Suppressor macrophage treated with lipopolysaccharide for 4 hours (primary cell): ENCODE measurements around the gene OPTC.
"Not testable (repeated sequence)": the region's sequence is repeated elsewhere in the genome, so short reads cannot be mapped to it uniquely, and the experiment has no call there.

Source experiments
- DNase-seq: peaks from one replicate; pipeline ENCODE4 v3.0.0-alpha.2; 2020

The OPTC gene

DNA sequence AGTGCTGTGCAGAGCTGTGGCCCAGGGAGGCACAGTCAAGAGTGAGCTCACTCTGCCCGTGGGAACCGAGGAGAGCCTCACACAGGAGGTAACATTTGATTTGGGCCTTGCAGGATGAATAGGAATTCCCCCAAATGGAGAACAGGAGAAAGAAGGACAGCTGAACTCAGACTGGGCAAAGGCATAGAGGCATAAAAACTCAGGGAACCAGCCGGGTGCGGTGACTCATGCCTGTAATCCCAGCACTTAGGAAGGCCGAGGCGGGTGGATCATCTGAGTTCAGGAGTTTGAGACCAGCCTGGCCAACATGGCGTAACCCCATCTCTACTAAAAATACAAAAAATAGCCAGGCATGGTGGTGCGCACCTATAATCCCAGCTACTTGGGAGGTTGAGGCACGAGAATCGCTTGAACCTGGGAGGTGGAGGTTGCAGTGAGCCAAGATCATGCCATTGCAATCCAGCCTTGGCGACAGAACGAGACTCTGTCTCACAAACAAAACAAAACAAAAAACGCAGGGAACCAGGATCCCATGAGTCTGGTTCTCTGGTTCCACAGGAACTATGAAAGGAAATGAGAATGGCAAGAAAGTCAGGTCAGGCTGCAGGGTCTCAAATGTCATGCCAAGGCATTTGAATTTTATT is 26.9 kb upstream of the OPTC start:
- not testable (repeated sequence) for DNase-seq

DNA sequence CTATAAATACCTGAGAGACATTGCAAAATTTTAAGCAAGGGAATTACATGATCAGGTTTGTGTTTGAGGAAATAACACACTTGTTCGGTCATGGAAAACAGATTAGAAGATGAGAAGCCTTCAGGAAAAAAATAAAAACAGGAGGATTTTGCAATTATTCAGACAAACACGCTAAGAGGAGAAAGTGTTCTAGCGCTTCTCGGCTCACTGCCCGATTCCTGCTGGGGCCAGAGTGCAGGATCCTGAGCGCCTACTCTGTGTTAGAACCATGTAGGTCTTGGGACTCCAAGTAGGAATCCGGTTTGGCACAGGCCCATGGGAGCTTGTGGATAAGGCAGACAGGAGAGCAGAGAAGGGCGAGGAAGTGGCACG is 26.4 kb upstream of the OPTC start:
- no peak for DNase-seq

DNA sequence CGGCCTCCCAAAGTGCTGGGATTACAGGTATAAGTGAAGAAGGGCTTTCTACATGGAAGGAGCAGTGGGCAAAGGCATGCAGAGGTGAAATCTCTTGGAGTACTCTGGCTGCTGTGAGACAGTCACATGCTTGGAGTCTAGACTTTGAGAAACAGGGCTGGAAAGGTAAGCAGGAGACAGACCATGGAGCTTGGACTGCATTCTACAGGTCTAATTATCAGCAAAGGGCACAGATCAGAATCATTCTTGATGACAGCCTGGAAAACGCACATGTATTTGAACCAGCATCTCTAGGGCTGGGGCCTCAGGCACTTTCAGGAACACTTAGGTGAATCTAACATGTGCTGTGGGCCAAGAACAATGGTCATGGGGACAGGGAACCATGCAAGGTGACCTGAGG is 25.6 kb upstream of the OPTC start:
- no peak for DNase-seq

DNA sequence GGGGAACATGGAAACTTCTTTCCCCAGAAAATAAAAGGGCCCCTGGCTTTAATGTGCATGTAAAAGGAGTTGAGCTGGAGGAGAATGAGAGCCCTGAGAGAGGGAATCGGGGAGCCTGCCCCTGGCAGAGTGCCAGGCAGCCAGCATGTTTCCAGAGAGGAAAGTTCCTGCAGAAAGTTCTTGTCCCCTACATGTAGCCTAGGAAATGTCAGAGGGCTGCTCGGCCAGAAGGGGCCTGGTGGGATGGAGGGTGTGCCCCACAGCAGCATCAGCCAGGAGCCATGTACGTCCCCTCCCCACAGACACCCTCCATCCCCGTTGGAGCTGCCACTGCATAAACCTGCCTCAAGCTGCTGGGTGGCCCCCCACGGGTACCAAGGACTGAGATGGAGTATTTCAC is 23.7 kb upstream of the OPTC start:
- no peak for DNase-seq

DNA sequence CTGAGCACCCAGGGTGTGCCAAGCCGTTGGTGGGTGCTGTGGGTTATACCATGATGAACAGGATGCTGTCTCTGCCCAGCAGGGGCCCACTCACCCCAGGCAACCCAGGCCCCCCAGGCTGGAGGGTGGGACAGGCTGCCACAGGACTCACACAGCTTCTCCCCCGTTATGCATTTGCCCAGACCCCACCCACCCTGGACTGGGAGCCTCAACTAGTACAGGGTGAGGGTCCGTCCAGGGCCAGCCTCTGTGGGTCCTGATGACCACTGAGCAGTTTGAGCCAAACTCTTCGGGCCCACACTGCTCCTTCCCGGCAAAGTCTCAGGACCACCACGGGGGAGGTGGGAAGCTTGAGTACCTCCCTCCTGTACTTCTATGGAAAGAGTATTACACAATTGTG is 22.1 kb upstream of the OPTC start:
- no peak for DNase-seq

DNA sequence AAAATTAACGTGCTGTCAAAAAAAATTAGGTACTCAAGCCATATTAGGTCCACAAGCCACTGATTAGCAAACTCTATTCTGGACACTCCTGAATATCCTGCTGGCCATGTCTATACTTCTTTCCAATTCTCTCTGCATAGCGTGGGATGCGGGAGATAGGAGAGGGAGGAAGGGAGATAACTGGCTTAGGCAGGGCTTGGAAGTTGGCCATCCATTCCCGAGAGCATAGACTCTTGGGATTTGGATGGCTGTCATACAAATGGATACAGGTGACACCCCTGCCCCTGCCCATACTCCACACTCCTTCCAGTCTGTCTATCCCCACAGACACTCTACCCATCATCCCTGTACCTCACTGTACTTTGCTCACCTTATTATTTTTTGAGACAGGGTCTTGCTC is 20.7 kb upstream of the OPTC start:
- no peak for DNase-seq

DNA sequence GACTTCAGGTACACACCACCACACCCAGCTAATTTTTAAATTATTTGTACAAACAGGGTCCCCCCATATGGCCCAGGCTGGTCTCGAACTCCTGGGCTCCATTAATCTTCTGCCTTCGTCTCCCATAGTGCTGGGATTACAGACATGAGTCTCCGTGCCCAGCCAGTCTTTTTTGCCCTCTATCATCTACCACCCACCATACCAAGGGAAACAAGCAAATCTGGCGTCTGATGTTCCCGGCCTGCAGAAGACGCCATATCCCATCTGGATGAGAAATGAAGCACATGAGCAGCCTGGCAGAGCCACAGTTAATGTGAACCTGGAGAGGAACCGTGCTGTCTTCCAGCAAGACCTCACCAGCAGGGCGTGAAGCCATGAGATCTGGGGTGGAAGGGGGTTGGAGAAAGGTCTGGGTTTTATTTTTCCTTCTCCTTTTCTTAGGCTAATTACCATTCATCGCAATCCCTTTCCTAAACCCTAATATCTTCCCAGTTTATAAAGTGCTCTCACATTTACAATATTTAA is 20.1 kb upstream of the OPTC start:
- no peak for DNase-seq

DNA sequence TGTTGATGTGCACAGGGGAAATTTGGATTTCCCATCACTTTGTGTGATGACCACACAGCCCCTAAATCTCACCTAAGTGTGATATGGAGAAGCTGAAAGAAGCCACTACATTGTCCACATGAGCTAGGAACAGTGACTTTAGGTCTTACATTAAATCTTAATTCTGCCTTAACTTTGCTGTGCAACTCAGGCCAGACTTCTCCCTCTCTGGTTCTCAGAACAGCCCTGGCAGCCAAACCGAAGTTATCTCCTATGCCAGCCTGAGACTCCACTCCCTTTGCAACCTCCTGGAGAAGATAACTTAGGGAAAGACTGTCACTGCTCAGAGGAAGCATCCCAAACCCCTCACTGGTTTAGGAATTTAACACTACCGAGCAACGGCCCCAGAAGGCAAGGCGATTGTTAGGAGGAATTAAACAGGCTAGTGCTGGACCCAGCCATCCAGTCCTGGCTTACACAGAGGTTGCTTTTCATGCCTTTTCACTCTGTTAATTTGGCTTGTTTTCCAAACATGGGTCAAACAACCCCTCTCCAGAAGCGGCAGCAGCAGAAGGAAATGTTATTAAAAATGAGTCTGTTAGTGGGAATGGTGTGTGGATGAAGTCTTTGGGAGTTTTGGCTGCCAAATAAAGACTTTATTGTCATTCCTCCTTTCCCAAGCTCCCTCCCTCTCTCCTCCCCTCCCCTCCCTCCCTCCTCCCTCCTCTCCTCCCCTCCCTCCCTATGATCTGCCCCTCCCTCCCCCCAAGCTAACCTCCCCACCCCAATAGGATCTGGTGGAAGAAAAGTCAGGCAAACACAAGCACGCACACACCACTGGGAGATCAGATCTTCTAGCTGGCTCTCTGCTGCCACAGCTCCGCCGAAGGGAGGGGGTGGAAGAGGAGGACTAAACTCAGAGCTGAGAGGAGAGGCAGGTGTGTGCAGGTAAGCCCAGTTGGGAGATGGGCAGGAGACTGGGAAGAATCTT is 18.7 kb upstream of the OPTC start, which contains the start of gene PRELP:
PRELP (plus strand) TSS at position 795 of the 970 bp plus-strand sequence. CDS start 7,379 bp downstream, outside the sequence.
- no peak for DNase-seq

DNA sequence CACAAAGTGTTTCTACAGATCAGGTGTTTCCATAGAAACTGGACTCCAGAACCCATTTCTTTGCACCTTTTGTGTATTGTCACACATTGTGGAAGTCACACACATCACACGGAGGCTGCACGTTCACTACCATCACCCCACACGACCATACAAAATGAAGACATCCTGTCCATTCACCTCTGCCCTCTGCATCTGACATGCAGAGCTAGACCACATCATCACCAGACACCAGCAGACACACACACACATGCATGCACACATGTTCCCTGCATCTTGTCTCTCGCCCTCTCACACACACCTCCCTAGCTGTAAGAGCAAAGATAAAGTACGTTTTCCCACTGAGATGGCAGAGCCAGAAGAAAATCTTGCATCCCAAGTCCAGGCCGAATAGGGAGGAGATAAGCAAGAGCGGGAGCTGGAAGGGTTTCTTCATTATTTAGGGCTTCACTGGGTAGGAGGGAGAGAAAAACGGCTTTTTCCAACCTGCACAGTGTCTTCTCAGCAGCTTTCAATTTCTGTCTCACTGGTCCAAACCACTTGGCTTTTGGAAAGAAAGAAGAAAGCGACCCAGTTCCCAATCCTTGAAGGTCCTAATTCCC is 17.6 kb upstream of the OPTC start:
- DNase-seq = no peak

DNA sequence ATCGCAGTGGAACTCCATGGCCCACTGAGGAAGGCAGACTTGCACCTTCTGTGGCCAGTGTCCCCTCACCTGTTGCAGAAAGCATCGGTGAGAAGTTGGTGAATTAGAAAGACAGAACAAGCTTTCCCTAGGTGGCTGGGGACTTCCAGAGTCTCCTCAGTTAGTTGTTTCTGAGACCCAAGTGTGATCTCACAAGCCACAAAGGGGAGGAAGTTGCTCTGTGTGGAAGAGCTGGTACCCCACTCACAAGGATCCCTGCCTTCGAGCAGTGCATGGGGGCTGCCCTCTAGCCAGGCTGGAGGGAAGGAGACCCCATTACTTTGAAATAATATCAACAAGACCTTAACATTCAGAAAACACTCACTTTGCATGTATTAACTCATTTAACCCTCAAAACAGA is 16.2 kb upstream of the OPTC start:
- no peak for DNase-seq

DNA sequence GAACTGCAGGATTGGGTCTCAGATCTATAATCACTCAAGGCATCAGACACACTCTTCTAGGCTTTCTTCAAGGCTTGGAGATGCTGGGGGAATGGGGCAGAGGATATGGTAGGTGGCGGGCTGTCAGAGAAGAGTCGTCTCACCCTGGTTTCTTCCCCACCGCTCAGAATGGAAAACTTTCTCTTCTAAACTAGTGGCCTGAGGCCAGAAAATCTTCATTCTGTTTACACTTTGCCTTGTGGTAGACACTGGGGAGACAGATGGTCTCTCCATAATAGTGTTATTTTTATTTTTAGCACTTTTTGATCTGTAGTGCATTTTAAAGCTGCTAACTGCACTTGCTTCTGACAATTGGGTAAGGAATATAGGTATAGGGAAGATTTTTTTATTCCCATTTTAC is 15.7 kb upstream of the OPTC start:
- no peak for DNase-seq

DNA sequence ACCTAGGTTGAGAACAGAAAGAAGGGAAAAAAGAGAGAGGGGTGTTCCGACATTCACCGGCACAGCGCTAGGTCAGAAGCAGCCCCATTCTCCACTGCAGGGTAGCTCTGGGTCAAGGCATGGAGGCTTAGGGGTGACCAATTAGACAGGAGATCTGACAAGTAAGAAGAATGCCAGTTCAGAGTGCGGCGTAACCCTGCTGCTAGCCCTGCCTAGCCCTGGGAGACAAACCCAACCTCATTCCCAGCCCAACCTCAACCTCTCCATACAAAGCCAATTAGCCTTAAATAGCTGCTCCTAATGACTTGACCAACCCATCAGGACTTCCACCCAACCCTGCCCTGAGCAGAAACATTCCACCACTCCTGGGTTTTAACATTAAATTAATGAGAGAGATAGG is 15.0 kb upstream of the OPTC start:
- no peak for DNase-seq

DNA sequence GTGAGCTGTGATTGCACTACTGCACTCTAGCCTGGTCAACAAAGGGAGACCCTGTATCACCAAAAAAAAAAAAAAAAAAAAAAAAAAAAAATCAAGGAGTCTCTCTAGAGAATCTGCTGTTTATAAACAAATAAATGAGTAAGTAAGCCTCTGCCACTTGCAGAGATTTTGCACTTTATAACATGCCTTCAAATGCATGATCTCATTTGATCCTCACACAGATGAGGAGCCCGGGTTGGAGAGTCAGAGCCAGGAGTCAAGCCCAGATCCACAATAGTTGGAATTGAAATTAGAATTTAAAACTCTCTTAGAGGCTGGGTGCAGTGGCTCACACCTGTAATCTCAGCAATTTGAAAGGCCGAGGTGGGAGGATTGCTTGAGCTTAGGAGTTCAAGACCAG is 14.3 kb upstream of the OPTC start:
- no peak for DNase-seq

DNA sequence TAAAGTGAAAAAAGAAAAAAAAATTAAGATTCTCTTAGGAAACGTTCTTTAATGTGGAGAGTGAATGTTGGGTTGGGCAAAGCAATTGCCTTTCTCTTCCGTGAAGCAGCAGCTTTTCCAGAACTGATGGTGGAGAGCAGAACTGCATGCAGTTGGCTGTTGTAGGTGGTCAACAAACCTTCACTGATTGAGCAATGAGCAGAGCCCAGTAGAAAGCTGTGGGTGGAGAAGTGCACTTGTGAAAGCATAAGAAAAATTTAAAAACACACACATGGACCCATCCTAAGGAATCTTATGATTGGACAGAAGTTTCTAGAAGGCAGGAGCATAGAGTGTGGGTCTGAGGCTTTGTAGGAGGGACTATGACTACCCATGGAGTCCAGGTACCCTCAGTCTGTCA is 13.9 kb upstream of the OPTC start:
- DNase-seq = no peak

DNA sequence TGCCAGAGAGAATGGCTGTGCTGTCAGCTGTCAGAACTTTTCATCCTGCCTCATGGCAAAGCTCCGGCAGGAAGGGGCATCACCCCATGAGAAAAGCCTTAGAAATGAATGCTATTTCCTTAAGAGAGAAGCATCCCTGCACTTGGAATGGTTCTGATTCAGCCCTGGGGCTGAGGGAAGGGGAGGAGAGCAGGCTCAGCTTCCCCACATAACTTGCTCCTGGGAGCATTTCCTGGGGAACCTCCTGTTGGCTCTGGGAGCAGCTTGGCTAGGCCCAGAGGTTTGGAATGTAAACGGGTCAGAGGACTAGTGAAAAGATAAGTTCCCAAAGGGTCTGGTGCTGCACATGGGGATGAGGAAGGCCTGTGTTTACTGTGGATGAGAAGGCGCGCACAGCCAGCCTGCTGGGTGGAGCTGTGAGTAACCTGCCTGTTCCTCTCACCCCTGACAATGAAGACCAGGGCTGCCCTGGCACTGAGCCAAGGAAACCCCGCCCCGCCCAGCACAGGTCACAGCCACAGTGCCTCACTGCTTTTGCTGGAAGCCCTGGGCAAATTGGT is 13.3 kb upstream of the OPTC start:
- DNase-seq = peak; percentile 20

DNA sequence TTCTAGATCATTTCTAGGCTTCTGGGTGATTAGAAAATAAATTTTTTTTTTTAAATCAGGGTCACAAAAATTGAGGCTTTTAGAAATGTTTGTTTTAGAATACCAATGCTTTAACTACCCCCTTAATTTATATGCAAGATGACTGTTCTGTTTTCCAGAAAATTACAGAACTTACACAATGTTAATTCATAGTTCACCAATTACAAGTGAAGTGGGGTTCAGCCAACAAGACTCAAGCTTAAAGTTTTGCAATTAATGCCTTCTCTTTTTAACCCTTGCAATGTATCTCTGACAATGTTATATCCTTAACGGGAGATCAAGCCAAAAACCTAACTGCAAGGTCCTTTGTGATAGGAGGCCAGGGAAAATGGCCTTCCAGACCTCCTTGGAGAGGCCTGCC is 12.8 kb upstream of the OPTC start:
- DNase-seq = no peak

DNA sequence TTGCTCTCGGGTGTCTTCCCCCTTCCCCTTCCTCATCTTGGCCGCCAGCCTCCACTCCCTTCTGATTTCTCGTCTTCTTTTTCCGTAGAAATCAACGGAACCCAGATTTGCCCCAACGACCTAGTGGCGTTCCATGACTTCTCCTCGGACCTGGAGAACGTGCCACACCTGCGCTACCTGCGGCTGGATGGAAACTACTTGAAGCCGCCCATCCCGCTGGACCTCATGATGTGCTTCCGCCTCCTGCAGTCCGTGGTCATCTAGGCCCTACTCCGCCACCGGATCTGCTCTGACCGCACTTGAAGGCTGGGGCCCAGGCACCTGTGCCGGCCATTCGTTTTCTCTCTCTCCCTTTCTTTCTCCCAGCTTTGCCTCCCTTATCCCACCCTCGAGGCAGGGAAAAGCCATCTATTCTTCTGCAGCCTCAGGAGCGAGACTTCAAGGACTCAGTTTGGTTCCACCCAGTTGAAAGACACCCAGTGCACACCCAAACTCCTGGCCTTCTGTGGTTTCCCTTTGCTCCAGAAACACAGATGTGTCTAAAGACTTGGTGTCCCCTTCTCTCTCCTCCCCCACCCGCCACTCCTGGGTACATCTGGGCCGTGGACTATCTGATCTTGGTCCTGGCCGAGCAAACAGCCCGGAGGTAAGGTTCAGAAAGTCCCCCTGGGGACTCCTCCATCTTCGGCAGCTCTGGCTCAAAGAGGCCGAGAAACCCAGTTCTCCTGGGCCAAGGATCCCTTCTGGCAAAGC is 7.2 kb upstream of the OPTC start:
- no peak for DNase-seq

DNA sequence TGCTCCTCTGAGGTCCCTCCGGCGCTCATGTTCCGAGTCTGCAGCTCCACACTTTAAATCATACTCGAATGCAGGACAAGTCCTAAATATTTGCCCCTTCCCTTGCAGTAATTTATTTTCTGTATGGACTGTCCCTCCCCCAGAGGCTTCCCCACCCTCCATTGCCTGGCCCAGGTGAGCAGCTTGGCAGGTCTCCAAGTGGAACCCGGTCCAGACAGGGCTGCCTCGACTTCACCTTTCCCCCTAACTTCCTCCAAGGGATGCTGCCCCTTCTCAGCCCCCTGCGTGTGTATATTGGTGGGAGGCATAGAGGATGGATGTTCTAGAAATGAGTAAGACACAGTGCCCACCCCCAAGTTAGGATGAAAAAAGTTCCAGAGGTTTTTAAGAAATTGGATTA is 5.4 kb upstream of the OPTC start:
- no peak for DNase-seq

DNA sequence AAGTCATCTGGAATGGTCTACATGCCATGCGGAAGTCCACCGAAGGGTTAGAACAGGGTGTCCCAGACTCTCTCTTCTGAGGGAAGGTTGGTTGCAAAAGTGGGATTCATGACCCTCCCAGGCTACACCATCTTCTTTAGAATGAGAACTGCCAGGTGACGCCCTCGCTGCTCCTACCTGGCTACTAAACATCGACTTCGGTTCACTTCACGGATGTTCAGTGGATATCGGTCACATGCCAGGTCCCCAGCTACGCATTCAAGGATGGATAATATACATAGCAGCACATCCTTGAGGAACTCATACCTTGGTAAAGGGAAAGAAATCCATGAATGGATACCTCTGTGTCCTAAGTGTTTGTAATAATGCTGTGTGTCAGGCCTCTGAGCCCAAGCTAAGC is 3.3 kb upstream of the OPTC start:
- DNase-seq = no peak

DNA sequence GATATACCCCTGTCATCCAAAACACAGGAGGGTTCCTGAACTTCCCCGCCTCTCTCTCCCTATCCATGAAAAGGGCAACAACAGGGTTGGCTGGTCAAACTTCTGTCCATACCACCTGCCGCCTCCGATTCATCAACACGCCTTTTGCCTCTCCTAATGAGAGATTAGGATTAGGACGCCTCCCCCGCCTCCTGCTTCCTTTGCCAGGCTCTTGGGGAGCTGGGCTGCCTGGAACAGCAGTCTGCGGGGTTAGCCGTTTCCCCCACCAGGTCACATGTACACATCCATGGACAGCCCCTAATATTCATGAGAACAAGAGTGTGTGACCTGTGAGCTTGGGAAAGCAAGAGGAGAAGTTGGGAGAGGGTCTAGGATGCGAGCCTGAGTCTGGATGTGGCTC is 2.3 kb upstream of the OPTC start:
- no peak for DNase-seq

DNA sequence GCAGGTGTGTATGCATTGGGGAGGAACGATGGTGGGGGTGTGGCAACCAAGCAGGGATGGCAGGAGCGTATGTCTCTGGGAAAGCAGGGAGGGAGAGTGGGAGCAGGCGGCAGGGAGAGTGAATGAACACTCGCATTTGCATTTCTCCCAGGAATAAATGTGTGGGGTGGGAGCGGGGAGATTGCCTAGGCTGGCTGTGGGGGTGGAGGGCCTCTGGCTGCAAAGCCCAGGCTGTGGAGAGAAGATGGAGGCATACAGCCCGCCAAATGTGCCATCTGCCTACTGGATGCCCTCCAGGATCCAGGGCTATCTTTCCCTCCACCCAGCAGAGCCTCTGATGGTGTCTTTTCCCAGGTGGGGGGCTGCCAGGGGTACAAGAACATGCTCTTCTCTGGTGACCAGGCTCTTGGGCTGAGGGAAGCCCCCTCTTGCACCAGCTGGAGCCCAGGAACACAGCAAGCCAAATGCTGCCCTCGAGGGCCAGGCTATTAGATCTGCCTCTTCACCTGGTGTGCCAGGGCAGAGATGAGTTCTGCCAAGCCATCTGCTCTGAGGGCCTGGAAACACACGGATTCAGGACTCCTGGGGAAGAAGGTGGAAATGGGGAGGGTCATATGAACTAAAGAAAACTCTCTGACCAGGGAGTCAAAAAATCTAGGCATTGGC is 1.7 kb upstream of the OPTC start:
- DNase-seq = no peak

DNA sequence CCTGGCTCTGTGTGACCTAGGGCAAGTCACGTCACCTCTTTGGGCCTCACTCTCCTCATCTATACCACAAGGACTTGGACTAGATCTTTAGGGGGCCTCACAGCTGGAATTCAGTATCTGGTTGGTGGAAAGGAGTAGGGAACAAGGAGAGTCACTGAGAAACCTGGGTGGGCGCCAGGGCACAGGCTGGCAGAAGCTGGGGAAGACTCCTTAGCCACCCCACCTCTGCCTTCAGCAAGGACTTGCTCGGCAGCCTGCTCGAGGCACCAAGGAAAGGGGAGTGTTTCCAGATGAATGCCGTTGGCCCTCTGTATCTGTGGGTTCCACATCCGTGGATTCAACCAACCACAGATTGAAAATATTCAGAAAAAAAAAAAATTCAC is 1.2 kb upstream of the OPTC start:
- DNase-seq = no peak
